NCI-H748 (cell line): Measurements from ENCODE around the gene TST.
A peak's percentile ranks its signal among the peaks of the same experiment; 100 is the strongest.

Source experiments
- DNase-seq: peaks from one replicate; lab custom pipeline; 2025; ENCODE audit not compliant: unreplicated experiment; lab: John Stamatoyannopoulos, UW

Gene TST

DNA sequence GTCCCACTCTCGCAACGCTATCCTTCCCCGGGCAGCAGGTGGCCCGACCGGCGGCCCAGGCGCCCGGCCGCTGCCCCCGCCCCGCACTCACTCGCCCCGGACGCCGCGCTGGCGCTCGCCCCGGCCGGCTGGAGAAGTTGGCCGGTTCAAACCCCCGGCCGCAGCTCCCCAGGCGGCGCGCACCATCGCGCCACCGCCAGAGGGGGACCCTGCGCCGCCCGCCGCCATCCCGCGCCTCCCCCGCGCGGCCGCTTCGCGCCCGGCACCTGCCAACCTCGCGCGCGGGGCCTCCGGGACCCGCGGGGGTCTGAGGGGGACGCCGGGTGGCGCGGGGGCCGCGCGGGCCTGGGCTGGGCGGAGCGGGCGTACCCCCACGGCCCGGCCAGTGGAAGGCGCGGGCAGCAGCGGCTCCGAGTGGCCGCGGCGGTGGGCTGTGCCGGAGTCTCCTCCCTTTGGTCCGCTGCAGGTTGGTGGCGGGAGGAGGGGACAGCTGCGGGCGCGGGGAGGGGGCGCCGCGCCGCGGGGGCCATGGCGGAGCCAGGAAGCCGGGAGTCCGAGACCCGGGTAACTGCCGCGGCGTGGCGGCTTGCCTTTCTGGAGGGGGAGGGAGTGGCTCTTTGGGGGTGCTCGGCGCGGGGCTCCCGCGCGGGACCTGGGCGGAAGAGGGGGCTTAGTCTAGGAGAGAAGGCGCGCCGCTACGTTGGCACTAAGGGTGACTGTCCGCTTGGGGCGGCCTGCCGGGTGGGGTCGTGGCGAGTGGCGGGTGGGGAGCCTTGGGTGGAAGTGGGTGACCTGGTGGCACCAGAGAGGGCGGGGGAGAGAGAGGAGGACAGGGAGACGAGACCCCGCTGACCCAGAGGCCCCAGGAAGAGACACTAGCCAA is at the start of gene TST, which contains the start of gene MPST:
TST (minus strand) TSS at position 139 of the 883 bp plus-strand sequence. CDS start 715 bp downstream, outside the sequence.
MPST (plus strand) TSS at position 434 of the 883 bp plus-strand sequence; CDS start at position 529, 95 bp downstream.
- peak; percentile 81 for DNase-seq

DNA sequence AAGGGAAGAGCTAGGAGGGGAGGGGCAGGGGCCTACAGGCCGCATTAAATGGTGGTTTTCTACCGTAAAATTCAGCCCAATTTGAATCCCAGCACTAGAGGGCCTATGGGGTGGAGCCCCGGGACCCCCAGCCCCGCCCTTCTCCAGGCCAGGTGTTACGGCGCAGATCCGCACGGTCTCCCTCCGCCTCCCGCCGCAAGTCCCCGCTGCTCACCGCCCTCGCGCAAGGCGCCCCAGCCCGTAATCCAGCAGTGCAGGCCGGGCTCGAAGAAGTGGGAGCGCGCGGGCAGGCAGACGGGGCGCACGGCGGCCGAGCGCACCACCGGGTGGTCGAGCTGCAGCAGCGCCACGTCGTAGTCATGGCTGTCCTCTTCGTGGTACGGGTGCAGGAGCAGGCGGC is 49.6 kb upstream of the TST start:
- DNase-seq: peak; percentile 29

DNA sequence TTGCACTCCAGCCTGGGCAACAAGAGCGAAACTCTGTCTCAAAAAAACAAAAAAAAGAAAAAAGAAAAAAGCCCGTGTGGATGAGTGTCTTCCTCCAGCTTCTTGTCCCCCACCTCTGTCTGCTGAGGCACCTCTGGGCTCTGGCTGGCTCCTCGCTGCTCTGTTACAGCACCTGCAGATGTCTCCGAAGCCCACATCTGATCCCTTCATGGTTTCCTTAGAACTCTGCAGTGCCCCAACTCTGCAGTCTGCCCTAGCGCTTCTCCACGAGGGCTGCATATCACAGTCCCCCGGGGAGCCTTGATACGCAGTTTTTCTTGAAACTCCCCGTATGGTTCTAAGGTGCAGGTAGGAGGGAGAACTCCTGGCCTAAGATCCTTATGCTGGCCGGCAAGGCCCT is 48.2 kb upstream of the TST start:
- DNase-seq: no peak

DNA sequence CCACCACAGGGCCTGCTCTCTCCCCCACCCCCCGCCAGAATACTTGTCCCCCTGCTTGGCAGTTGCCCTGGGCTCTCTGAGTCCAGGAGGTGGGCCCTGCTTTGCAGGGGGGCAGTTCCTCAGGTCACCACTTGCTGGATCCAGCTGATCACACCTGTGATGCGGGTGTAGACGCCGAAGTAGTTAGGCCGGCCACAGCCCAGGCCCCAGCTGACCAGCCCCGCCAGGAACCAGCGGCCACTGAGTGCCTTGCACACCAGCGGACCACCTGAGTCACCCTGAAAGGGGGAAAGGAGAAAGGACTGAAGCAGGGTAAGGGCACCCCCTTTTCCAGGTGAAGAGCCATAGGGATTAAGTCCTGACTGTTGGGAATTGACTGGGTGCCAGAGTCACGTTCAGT is 46.7 kb upstream of the TST start:
- DNase-seq: no peak

GRCh38 chr22:37065180-37065579 is 45.9 kb upstream of the TST start:
- DNase-seq: peak; percentile 33

GRCh38 chr22:37064553-37064952 is 45.3 kb upstream of the TST start:
- no peak for DNase-seq

GRCh38 chr22:37063431-37064420 is 44.5 kb upstream of the TST start:
- DNase-seq: peak; percentile 51

DNA sequence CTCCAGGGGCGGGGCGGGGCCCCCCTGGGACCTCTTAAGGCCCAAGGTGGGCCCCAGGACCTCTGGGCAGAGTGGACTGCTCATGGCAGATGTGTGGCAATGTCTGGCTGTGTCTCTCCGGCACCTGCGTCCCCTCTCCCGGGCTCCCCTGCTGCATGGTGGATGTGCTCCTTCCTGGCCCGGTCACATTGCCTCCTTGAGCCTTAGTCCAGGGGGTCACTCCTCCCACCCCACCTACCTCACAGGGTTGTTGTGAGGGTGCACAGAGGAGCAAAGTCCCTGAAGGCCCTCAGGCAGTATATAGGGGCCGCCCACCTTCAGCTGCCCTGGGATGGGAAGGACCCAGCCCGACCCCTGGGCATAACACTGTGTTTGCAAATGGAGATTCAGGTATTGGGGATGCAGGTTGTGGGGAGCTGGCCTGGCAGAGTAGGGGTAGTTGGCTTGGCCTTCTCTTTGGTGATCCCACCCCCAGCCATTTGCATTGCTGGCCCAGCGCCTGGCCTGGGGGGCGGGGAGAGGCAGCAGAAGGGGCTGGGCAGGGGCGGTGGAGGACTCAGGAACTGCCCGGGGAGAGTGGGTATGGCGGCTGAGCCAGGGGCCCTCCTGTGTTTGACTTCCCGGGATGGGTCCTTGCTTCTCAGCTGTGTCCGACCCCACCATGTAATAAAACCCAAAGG is 43.6 kb upstream of the TST start:
- DNase-seq: no peak

DNA sequence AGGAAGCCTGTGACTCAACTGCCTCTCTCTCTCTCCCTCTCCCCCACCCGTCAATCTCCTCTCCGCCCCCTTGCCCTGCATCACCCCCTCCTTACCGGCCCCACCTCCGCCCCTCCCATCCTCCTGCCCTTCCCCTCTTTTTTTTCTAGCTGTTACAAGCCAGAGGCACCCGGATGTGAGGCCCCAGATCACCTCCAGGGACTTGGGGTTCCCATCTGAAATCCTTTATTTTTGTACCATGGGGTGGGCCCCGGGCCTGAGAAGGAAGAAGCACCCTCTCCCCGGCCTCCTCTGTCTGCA is 43.1 kb upstream of the TST start:
- no peak for DNase-seq

GRCh38 chr22:37061611-37062375 is 42.5 kb upstream of the TST start:
- no peak for DNase-seq

- DNase-seq: no peak
These were observed 41.8 kb upstream of the TST start for GRCh38 chr22:37060801-37061610.

GRCh38 chr22:37059876-37060449 is 40.7 kb upstream of the TST start:
- DNase-seq: no peak

DNA sequence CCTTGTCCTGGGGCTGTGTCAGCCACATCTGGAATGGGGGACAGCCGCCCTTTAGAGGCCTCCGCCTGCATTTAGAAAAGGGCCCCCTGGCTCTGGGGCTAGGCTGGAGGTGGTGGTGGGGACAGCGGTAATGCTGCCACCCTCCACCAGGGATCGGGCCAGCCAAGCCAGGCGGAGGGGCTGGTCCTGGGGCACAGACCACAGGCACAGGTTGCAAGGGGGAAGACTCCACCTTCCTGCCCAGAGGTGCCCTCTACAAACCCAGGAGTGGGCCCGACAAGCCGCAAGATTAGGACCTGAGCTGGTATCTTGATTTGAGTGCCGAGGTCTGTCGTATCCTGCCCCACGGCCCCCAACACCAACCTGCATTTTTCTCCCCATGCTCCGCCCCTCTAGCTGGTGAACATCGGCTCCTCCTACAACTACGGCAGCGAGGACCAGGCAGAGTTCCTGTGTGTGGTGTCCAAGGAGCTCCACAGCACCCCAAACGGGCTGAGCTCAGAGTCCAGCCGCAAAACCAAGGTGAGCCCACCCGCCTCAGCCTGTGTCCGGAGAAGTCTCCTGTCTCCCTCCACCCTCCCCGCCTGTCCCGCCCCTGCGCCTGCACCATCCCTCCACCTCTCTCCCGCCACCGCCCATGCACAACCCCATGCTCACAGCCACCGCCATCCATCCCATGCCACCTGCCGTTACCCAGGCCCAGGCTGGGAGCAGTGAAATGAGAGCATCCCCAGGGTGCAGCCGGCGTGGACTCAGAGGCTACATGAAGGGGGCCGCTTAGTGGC is 39.9 kb upstream of the TST start:
- DNase-seq: no peak

GRCh38 chr22:37057796-37058510 is 38.7 kb upstream of the TST start:
- DNase-seq: no peak

- no peak for DNase-seq
These were observed 38.0 kb upstream of the TST start for GRCh38 chr22:37057226-37057625.

DNA sequence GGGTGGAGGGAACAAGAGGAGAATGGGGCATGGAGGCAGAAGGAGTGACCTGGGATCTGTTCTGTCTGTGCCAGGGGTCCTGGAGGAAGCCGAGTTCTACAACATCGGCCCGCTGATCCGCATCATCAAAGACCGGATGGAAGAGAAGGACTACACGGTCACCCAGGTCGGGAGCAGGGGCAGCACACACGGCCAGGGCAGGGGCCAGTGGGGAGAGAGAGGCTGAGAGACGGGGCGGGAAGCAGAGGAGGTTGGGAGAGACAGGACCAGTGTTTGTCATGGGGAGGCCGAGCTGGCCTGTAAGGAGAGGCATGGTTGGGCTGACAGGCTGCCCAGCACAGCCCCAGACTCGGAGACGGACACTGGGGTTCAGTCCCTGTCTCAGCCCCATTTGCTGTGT is 37.0 kb upstream of the TST start:
- DNase-seq: no peak

DNA sequence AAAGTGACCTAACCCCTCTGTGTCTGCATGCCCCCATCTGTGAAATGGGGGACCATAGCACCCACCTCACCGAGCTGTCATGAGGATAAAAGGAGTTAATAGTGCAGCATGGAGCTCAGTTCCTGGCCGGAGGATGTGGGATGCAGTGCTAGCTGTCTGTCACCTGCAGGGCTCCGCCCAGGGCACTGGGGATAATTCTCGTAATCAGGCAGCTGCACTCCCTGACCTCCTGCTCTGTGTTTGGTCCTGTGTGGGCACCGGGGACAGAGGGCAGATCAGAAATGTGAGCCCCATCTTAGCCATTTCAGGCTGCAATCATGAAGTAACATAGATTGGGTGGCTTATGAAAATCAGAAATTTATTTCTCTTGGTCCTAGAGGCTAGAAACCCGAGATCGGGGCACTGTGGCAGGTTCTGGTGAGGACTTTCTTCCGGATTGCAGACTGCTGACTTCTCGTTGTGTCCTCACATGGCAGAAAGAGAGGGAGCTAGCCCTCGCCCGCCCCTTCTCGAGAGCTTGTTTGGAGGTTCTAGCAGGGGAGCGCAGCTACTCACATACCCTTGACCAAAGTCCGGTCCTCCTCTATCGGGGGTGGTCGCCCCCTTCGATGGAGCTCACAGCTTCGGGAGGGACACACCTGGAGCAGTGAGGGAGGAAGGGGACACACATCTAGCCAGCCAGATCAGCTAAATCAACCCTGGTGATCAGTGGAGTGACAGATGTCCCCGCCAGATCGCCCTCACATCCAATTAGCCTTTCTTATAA is 35.5 kb upstream of the TST start:
- no peak for DNase-seq
